ENCODE results near the gene FTO.

DNA sequence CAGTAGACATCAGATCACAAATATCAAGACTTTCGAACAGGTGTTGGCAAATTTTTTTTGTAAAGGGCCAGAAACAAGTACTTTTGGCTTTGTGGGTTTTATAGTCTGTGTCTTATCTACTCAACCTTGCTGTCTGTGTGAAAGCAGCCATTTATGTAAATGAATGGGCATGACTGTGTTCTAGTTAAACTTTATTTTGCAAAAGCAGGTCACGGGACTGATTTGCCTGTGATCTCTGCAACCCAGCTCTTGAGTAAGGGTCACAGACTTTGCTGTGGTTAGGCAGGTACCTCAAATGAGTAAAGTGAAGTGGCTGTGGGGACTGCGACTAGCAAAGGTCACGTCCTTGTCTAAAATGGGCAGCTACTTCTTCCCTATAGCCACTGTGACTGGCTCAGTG is 136.5 kb downstream of the FTO start:
- no peak for TF ChIP-seq POLR2AphosphoS5 (IDR thresholded peaks at IDR 0.05; ENCODE audit: low read depth, low read length)
- no peak for TF ChIP-seq TAF1 (IDR thresholded peaks at IDR 0.05; ENCODE audit: borderline replicate concordance, insufficient read depth, low read length)

Data from PFSK-1 (cell line).